HG02678 (cell line): ENCODE results near the gene HOXB3.

Source experiments
- ATAC-seq: cut with Tn5 transposase; IDR thresholded peaks from one replicate; pipeline ENCODE4 v1.9.1; 2021; ENCODE audit warnings: mild to moderate bottlenecking, moderate library complexity; ENCODE audit not compliant: unreplicated experiment

The HOXB3 gene

DNA sequence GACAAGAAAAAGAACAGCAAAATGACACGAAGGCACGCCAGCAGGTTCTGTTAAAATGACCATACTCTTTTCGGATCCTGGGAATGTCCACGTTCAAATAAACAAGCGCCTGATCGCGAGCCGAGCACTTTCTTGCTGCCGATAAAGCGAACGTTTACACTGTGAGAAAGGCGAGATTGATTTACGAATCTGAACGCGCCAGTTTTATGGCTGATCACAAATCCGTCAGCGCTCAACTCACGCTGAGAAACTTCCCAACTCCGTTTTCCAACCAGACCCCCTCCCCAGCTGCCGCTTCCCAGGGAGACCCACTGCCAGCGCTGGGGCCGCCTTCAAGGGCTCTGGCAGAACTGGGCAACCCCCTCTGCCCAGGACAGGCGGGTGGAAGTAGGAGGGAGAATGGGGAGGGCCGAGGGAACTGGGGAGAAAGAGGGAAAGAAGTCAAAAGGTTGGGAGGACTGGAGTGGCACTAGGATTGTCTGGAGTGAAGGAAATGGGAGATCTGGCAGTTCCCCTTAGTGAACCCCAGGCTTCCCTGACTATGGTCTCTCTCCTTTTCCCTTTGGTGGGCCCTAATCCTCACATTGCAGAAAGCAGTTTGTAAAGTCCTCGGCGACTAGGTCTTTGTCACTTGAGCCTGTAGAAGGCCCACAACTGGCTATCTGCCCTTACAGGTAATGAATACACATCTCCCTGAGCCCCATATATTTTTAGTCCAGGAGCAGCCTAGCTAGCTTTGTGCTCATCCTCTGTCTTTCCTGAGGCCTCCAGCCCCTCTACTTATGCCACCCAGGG, 18.8 kb downstream of the HOXB3 start:
- no peak for ATAC-seq

DNA sequence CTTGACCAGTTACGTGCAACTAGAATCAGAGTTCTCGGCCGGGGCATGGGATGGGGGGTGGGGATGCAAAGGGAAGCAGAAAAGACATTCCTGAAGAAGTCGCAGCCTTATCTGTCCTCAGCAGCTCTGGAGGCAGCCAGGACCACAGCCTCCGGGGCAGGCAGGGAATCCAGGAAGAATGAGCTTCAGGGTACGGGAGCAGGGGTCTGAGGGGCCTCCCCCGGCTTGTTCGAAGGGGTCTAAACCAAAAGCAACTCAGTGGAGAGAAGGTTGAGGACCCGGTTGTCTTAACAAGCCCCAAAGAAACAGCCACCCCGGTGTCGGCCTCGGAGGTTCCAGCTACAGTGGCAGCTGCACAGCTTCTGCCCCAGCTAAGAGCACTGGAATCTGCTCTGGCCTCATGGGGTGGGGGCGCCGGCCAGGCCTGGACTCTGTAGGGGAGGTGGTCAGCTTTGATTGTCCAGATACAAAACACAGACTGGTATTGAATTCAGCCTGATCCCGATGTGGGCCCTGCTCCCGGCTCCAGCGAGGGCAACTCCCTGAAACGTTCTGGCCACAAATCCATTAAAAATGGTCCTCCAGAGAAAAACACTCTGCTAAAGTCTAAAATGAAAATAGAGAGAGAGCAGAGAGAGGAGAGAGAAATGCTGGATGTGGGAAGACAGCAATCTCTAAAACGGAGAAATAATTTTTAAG, 19.6 kb downstream of the HOXB3 start:
- no peak for ATAC-seq

DNA sequence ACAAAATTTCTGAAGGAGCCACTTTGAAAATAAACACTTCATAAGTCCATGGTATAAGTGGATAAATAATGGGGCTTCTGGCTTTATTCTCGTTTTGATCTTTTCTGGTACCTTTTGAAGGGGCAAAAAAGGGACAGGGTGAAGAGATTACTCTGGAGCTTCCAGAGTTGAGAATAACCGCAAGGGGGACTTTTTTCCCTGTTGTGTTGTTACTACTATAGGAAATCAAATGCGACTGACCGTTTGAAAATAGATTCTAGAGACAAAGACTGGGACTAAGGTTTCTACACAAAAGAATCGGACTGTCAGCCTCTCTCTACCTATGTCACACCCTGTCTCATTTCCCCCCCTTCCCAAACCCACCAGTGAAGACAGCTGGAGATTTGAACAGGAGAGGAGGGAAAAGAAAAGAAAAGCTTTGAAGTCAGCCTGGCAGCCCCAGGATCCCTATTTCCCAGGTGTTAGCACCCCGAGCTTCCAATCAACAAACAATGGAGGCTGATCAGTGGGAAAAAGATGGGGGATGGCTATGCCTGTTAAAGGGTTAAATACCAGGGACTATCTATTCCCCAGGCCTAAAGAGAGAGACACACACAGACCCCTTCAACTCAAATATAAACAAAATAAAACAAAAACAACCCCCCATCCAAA, 20.2 kb downstream of the HOXB3 start:
- no peak for ATAC-seq

DNA sequence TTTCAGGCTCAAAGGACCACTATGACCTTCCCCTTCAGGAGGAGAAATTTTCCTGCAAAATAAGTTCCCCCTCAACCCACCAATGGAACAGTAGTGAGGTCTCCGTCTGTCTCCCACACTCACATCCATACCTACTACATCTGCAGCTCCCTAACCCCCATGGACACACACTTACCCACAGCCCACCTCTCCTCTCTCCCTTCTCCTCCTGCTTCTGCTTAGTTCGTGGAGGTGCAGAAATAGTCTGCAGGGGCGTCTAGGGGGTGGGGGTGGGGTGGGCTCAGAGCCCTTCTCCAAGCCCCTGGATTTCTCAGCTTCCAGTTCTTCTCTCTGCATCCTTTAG, 20.8 kb downstream of the HOXB3 start:
- no peak for ATAC-seq

DNA sequence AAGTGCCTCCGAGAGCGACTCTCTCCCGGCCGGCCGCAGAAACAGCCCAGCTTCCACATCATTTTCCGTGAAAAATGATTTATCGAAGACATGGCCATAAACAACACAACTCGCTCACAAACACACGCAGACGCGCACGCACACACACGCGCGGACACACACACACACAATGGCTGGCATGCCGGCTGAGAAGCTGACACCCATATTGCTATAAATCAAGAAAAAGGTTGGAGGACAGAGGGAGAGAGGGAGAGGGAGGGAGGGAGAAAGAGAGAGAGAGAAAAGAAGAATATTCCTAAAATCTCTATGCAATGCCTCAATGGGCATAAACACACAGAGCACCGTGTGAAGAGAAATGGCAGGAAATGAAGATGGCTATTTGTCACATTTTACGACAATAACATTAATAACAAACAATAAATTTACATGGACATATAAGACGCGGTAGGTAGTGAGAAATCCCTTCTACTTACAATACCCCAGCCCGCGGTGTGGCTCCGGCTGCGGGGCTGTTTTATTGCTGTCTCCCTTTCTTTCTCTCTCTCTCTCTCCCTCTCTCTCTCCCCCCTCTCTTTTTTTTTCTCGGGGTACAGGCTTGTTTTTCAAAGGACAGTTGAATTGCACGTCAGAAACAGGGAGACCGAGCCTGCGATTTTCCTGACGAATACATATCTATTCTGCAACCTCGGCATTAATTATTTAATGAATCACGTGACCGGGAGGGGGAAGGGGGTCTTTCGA, 21.4 kb downstream of the HOXB3 start:
- no peak for ATAC-seq

DNA sequence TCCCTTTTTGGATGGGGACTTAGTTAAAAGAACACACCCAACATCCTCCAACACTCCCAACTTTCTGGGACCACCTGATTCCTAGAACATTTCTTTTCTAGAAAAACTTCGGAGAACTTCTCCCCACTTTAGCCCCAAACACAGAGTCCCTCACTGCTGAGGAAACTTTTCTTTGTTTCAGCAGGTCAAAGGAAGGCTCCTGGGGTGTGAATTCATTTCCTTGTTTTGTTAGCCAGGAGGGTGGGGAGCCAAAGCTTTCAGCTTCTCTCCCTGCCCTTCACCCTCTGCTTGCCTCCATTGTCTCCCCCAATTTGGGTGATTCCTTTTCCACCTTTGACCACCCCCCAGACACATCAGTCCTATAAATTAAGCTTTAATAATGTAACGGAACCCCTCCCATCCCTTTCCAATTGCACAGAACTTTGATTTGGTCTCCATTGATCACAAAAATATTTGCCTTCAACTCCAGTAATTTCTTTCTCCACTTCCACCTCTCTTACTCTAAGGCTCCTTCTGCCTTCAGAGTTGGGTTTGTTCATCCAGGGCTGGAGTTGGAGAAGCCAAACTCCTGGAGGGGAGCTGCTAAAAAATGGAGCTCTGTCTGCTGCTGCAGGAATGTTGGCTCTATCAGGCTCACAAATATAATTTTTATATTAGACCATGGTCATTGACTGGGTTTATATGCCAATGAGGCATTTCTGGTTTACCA, 22.2 kb downstream of the HOXB3 start:
- no peak for ATAC-seq

DNA sequence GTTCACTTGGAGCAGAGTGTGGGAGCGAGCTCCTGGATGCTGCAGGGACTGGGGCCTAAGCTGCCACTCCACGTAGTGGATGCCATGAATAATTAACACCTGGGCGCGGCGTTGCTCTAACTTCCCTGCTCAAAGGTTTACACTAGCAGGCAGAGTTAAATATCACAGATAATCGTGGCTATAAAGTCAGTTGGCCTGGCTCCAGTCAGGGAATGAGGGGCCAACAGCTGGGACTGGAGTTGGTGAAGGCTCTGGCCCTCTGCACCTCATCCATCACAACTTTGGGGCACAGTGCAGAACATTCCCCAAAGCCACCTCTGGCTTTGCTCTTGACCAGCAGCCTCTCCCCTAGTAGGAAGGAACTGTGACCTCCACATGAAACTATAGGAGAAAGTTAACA, 22.8 kb downstream of the HOXB3 start:
- ATAC-seq: no peak

DNA sequence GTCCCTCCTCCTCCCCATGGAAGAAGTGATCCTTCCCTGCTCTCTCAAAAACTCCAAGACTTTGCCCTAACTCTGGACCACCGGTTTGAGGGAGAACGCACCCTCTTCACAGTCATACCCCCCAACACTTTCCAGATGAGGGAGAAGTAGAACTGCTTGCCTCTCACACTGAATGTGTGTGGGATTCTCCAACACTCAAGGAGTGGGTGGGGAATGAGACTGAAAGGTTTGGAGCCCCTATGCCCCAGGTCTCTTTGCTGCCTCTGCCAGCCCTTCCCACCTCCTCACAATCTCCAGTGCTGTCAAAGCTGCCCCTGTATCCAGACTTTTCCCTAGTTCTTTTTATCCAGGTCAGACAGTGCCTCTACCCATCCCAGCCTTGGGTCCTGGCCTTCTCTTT, 23.3 kb downstream of the HOXB3 start:
- no peak for ATAC-seq

DNA sequence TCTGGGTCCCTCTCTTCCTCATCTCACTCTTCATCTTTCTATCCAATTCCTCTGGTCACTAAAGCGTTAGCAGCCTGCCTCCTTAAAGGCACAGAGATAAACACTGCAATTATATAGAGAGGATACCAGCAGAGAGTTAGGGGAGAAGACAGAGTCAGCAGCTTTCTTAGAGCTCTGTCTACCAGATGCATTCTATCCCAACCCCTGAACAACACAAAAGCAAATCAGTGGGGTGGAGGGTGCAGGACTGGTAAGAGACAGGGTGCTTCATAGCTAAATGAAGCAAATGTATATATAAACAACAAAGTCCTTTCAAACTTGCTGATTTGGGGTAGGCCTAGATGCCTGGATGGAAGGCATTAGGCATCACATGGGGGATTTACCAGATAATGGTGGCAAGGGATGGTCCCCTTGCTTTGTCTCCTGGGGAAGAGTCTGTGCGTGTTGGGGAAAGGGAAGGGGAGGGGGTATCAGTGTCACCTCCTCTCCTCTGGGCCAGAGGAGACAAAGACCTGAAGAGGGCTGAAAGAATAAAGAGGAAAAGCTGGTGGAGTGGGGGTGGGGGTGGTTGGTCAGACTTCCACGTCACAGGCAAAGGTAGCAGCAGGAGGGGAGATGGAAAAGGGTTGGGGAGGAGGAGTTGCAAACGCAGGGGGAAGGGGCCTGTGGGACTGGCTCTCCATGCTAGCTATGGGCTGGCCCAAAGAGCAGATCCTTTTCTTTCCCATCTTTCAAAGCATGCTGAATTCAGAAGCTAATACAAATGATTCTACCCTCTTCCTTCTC, 23.9 kb downstream of the HOXB3 start:
- no peak for ATAC-seq

DNA sequence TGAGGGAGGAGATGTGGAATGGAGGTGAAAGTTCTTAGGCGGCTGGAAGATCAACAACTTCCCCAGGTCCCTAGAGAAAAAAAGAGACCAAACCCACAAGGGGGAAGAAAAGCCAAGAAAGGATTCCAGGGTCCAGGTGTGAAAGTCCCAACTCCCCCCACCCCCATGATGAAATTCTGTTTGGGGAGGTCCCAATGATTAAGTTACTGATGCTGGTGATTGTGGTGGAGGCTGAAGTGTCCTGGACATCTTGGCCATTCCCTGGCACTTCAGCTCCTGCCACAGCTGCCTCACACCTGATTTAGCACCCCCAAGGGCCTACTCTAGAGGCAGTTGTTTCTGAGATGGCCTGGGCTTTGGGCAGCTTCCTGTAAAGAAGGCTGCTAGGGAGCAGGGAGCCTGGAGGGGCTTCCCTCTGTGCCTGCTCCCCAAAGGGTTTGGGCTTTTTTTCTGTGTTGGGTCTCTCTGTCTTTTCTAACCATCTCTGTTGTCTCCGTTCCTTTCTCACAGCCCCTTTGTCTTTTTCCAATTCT, 25.0 kb downstream of the HOXB3 start:
- ATAC-seq: no peak

DNA sequence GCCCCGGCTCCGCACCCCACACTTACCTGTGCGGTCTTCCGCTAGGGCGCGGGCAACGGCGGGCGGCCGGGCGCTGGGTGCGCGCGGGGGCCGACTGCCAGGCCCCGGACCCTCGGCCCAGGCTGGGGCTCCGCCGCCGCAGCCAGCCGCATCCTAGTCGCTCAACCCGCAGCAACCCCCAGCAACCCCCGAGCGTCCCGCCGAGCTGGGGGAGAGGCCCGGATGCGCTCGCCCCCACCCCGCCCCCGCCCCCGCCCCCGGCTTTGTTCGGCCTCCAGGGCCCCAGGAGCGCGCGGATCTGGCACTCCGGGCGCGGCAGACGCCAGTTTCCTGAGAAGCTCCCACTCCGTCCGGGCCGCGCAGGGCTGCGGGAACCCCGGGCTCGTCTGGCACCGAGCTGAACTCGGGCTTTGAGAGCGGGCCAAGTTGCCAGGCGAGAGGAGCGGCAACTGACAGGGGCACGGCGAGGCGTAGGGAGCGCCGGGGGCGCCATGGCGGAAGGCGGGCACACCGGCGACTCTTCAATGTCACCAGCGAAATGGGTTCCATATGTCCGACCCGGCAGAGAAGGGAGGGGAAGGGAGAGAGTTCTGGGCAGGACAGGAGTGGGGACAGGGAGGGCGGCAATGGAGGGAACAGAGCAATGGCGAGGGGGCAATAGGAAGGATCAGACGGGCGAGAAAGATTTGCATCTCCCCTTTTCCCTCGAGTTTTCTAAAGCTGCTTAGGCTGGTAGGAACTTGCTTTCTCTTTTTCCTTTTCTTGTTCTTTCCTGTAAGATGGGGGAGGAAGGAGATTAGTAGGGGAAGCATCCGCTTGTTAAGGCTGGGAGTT, 25.6 kb downstream of the HOXB3 start:
- no peak for ATAC-seq

DNA sequence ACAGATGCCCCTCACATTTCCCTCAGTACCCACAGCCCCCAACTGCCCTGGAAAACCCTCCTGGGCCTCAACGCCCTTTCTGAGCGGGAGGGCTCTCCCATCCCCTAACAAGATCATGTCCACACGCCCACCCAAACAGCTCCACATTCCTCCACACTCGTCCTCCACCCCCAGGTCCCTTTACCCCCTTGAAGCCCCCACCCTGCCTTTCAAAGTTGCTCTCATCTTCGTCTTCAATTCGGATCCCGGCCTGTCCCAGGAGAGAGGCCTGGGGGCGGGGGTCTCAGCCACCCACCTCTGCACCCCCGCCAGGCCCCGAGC, 26.2 kb downstream of the HOXB3 start:
- no peak for ATAC-seq

DNA sequence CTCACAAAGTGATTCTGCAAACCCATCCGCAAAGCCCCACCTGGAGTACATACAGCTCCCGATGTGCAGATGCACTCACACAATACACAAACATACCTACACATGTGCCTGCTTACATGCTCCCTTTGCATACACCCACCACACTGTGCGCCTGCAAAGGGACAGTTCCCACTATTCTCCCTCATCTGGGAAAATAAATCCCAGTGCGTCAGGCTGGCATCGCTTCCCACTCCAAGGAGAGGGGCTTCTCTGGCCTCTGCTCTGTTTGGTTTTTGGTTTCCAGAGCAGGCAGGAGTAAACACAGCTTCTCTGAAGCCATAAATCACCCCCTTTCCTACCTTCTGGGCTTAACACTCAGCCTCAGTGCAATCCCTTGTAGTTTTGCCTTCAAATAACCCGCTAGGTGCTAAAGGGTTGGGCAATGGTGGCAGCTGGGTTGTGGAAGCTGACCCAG, 26.6 kb downstream of the HOXB3 start:
- no peak for ATAC-seq

DNA sequence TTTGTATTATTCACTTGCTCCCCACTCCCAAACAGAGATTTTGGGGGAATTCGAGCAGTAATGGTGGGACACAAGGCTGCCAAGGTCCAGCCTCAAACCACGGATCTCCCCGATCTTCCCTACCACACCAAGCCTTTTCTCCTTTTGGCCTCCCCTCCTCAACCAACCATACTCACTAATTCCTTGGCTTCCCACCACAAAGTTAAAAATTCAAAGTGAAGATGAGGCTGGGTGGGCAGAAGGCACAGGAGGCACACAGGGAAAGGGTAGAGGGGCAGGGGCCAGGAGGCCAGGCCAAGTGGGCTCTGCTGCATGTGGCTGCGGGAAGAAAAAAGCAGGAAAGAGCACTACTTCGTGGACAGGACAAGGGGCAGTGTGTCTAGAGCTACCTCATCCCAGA, 27.1 kb downstream of the HOXB3 start:
- no peak for ATAC-seq

DNA sequence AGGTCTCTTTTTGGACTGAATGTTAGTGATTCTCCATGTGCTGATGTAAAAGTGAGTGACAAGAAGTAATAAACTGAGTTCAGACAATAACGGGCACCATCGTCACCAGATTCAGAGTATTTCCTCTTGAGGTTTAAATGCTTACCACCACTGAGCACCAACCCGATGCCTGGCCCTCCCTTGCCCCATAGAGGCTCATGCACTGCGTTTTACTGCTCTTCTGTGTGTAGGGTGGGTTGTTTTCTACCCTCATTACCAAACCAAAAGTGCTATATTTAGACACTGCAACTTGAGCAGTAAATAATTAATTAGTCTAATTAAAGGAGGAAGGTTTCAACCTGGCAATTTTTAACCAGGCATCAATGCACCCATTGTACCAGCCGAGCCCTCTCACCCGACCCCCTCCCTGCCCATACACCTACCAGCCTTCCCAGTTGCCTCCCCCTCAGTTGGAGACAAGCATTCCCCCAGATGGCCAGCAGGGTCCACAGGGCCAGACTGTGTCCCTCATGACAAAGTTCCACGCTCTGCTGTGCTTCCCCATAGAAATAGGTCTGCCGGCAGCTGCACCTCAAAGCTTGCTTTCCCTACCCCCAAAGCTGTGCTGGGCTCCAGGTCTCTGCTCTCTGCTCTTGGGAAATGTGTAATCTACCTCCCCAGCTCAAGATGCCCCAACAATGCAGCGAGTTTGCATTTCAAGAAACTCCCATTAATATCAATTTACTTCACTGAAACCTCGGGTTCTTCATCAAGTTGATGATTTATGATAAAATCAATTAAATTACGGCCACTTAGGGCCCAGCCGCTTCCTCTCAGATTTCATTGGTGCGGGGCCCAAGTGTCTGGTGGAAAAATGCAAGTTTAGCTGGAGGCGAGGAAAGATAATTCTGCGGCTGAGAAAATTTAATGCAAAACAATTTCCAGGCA, 27.9 kb downstream of the HOXB3 start:
- ATAC-seq: no peak

DNA sequence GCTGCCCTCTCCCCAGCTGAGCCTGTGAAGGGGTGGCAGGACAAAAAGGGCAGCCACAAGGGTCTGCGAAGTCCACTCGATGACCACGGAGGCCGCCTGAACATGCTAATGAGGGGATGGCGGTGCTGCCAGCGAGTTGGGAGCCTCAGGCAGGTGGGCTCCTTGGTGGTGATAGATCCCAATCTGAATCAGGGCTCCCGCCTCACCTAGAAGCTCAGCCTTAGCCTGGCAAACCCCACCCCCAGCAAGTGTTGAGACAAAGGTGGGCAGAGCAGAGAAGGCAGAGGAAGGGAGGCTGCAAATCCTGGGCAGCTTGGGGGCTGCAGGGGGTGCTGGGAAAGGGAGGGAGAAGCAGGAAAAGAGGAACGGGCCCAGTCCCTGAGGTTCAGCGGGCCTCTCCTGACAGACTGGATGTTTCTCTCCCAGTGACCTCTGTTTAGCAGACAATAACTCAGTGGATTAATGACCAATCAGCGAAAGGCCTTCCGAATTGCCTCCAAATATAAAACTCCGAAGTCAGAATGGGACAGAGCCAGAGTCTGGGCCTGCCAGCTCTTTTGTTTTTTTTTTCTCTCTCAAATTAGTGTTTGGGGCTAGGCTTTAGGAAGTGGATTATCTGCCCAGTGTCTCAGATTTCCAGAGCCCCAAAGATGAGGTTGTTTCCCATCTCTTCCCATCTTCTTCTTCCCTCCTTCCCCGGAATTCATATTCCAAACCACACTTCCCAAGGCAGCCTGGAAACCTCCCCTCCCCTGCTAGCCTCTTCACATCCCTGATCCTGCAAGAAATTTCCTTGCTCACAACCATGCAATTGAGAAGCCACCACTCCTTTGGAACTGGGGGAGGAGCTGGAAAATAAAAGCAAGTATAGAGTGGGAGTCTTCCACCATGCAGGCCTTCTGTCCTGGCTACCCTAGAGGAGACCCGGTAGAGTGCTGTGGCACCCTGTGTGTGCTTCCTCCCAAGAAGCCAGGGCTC, 29.9 kb downstream of the HOXB3 start:
- ATAC-seq: no peak
